Stimulated activated CD8-positive, alpha-beta memory T cell treated with anti-CD3 and anti-CD28 coated beads, Interleukin-2, amount 100 ng/mL, for 48 hours (primary cell): ENCODE data around the gene TMEM108.

ENCODE experiments used
- DNase-seq, 2 donors: peaks; one replicate each; pipeline ENCODE4 v3.0.0-alpha.2; 2020; ENCODE audit warnings: low read depth in 2 of 2

TMEM108 gene

GRCh38 chr3:133384331-133385027 lies 346.3 kb downstream of the TMEM108 start:
- DNase-seq = peak in 1 of 2 donors; percentile 10

- no peak for DNase-seq
Measured at GRCh38 chr3:133386876-133387275, 348.7 kb downstream of the TMEM108 start.

GRCh38 chr3:133387341-133387740 lies 349.1 kb downstream of the TMEM108 start:
- no peak for DNase-seq

GRCh38 chr3:133388696-133389395 lies 350.7 kb downstream of the TMEM108 start:
- no peak for DNase-seq

GRCh38 chr3:133390715-133391114 lies 352.5 kb downstream of the TMEM108 start:
- DNase-seq = no peak

- DNase-seq = no peak
Measured at GRCh38 chr3:133393204-133393603, 355.0 kb downstream of the TMEM108 start.

- no peak for DNase-seq
Measured at GRCh38 chr3:133393691-133394474, 355.7 kb downstream of the TMEM108 start.

- DNase-seq = no peak
Measured at GRCh38 chr3:133394561-133395311, 356.5 kb downstream of the TMEM108 start.

GRCh38 chr3:133396906-133397305 lies 358.7 kb downstream of the TMEM108 start:
- no peak for DNase-seq

- no peak for DNase-seq
Measured at GRCh38 chr3:133400006-133400515, 361.9 kb downstream of the TMEM108 start, which contains the start of gene BFSP2. TSS of gene BFSP2 (plus strand) at chr3:133400056. CDS start at chr3:133400084, 28 bp downstream.

- DNase-seq = no peak
Measured at GRCh38 chr3:133401374-133402135, 363.4 kb downstream of the TMEM108 start.

- no peak for DNase-seq
Measured at GRCh38 chr3:133404920-133405319, 366.7 kb downstream of the TMEM108 start.

GRCh38 chr3:133408366-133408765 lies 370.2 kb downstream of the TMEM108 start:
- DNase-seq = no peak

- no peak for DNase-seq
Measured at GRCh38 chr3:133408961-133409360, 370.8 kb downstream of the TMEM108 start.

GRCh38 chr3:133410191-133410892 lies 372.2 kb downstream of the TMEM108 start:
- DNase-seq = no peak

GRCh38 chr3:133412183-133413132 lies 374.3 kb downstream of the TMEM108 start:
- no peak for DNase-seq

GRCh38 chr3:133413161-133414020 lies 375.2 kb downstream of the TMEM108 start:
- DNase-seq = no peak

- DNase-seq = no peak
Measured at GRCh38 chr3:133414021-133414392, 375.8 kb downstream of the TMEM108 start.
